HG03442 (cell line): ENCODE measurements around the gene NELFE.
"Not testable (repeated sequence)": the region's sequence is repeated elsewhere in the genome, so short reads cannot be mapped to it uniquely, and the experiment has no call there.

Source experiments
- ATAC-seq: cut with Tn5 transposase; IDR thresholded peaks from one replicate; pipeline ENCODE4 v1.9.1; 2021; ENCODE audit warnings: mild to moderate bottlenecking, moderate library complexity; ENCODE audit not compliant: unreplicated experiment

NELFE gene

DNA sequence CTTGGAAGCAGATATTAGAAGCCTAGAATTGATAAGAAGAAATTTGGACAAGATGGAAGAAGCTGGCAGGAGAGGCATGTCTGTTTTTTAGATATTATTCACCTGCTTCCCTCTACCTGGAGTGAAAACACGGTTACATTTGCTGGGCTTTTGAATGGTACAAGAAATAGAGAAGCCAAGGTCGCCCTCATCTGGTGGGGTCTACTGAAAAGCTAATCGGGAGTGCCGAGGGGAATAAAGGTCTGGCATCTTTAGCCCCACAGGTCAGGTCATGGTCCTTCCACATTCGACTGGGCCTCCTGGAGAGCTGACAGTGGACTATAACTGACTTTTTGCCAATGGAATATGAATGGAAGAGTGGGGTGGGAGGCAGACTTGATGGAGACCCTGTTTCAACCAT, 35.8 kb downstream of the NELFE start:
- no peak for ATAC-seq

DNA sequence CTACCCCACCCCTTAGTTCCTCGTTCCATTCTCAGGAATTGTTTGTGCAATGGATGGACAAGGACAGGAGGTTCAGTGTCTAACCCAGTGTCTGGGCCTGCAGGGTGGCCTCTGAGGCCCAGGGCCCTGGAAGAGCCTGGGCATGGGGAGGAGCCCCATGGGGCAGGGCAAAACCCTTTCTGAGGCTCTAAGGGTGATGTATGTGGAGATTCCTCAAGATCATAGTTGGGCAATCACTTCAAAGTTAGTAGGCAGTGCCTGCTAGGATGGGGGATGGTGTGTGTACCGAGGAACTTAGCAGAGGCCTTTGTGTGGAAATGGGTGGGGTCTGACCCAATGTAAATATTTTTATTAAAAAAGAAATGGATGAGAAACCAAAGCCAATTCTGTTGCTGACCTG, 38.0 kb downstream of the NELFE start:
- no peak for ATAC-seq

DNA sequence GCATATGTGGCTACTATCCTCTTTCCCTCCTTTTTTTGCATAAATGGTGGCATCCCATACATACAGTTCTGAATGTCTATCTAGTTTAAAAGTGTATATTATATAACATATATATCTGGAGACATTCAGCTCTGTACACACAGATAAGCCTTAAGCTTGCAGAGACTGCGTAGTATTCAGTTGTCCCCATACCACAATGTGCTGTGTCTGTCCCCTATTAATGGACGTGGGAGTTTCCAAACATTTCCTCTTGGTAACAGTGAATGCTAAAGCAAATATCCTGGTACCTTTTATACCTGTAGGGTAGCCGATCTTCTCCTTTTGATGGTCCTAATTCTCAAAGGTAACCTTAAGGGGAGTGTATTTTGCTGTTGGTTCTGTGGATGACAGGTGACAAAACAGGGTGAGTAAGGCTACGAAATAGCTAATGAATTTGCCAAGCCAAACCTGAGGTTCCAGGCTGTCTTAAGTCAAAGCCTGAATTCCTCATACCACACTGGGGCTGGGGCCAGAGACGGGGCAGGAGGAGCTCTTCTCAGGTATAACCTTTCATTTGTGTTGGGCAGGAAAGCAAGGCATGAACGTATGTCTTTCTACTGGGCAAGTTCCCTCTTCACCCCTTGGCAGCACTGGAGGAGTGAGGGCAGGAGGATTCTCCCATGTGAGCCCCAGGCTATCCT, 39.0 kb downstream of the NELFE start:
- no peak for ATAC-seq

DNA sequence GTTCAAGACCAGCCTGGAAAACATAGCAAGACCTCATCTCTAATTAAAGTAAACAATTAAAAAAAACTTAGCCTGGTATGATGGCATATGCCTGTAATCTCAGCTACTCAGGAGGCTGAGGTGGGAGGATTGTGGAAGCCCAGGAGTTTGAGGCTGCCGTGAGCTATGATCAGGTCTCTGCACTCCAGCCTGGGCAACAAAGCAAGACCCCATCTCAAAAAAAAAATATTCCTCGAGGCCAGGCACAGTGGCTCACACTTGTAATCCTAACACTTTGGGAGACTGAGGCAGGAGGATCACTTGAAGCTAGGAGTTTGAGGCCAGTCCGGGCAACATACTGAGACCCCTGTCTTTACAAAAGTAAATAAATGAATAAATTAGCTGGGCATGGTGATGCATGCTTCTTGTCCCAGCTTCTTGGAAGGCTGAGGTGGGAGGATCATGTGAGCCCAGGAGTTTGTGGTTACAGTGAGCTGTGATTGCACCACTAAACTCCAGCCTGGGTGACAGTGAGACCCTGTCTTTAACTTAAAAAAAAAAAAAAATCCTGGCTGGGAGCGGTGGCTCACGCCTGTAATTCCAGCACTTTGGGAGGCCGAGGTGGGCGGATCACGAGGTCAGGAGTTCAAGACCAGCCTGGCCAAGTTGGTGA, 40.6 kb downstream of the NELFE start:
- ATAC-seq: no peak

DNA sequence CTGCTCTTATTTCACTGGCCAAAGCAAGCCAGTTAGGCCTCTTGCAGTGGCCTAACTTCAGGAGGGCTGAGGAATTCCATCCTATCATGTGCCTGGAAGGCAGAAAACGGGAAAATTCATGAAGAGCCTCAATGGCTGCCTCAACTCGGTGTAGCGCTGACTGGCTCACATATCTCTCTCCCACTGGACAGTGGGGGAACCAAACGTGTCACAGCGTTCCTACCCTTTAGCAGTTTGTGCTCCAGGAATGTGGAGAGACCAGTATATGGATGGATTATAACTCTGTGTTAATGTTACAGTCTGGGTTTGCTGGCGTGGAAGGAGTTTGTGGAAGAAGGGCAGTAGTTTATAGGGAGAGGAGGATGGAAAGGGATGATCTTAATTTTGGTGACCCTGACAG, 43.0 kb downstream of the NELFE start:
- ATAC-seq: no peak

DNA sequence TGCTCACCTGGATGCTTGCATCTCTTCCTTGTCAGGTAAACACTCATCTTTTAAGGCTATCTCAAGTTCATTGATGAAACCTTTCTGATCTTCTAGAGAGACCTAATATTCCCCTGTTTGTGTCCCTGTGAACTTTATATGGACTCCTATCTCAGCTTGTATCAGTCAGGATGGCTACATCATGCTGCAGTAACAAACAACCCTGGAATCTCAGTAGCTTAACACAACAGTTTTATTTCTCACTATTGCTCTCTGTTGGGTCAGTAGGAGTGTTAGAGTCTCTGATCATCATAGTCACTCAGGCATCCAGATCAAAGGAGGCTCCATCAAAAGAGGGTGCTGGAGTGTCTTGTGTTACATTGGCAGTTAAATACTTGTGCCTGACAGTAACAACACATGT, 43.4 kb downstream of the NELFE start:
- ATAC-seq: no peak

DNA sequence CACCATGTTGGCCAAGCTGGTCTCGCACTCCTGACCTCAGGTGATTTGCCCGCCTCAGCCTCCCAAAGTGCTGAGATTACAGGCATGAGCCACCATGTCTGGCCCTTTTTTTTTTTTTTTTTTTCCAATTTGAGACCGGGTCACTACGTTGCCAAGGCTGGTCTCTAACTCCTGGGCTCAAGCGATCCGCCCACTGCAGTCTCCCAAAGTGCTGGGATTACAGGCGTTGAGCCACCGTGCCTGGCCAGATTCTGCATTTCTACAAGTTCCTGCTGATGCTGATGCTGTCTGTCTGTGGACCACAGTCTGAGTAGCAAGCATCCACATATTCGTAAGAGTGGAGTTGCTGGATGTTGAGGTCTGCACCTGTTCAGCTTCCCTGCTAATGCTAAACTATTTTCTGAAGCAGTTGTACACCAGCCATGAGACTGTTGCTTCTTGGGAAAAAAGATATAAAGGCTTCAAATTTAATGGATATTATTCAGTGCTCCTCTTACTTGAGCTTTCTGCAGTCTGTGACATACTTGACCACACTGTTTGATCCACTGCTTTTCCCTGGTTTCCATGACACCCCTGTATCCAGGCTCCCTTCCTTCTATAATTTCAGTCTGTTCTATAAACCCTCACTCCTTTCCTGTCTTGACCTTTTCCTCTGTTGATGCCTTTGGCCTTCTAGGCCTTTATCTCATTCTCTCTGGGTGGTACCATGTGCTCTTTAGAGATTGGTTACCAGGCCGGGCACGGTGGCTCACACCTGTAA, 46.8 kb downstream of the NELFE start:
- ATAC-seq: no peak

DNA sequence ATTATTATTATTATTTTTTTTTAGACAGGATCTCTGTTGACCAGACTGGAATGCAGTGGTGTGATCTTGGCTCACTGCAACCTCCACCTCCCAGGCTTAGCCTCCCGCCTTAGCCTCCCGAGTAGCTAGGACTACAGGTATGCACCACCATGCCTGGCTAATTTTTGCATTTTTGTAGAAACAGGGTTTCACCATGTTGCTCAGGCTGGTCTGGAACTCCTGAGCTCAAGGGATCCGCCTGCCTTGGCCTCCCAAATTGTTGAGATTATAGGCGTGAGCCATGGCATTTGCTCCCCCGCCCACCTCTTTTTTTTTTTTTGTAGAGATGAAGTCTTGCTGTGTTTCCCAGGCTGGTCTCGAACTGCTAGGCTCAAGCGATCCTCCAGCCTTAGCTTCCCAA, 49.5 kb downstream of the NELFE start:
- ATAC-seq: not testable (repeated sequence)

DNA sequence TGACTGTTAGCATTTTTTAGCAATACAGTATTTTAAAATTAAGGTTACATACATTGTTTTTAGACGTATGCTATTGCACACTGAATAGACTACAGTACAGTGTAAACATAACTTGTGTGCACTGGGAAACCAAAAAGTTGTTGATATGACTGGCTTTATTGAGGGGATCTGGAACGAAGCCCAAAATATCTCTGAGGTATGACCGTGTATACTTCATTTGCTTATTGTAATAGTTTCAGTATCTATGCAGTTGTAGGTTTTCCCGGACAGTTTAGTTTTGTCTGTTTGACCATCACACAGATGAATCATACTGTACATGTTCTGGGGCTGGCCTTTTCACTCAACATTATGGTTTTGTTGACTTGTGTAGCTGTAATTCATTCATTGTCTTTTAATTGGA, 50.0 kb downstream of the NELFE start:
- ATAC-seq: no peak

DNA sequence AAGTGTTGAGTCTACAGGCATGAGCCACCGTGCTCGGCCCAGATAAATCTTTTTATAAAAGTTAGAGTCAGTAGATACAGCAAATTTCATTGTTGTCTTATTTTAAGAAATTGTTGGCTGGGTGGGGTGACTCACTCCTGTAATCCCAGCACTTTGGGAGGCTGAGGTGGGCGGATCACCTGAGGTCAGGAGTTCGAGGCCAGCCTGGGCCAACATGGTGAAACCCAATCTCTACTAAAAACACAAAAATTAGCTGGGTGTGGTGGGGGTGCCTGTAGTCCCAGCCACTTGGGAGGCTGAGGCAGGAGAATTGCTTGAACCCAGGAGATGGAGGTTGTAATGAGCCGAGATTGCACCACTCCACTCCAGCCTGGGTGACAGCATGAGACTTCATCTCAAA, 50.5 kb downstream of the NELFE start:
- not testable (repeated sequence) for ATAC-seq

DNA sequence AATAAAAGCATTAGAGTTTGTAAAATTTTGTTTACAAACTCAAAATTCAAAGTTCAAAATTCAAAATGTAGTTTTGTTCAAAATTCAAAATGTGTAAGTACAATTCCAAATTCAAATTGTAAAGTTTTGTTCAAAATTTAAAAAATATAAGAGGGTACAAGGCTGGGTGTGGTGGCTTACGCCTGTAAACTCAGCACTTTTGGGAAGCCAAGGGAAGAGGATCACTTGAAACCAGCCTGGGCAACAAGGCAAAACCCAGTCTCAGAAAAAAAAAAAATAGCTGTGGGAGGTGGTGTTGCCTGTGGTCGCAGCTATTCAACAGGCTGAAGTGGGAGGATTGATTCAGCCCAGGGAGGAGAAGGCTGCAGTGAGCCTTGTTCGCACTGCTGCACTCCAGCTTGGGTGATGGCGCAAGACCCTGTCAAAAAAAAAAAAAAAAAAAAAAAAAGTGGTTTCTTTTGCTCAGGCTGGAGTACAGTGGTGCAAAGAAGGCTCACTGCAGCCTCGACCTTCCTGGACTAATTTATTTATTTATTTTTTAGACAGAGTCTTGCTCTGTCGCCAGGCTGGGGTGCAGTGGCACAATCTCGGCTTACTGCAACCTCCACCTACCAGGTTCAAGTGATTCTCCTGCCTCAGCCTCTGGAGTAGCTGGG, 51.5 kb downstream of the NELFE start:
- ATAC-seq: no peak

DNA sequence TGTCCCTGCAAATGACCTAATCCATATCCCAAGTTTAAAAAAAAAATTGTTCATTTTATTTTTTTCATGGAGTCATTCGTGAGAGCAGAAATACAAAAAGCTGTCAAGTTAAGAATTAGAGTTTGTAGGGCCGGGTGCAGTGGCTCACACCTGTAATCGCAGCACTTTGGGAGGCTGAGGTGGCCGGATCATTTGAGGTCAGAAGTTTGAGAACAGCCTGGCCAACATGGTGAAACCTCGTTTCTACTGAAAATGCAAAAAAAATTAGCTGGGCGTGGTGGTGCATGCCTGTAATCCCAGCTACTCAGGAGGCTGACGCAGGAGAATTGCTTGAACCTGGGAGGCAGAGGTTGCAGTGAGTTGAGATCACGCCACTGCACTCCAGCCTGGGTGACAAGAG, 52.0 kb downstream of the NELFE start:
- ATAC-seq: not testable (repeated sequence)

DNA sequence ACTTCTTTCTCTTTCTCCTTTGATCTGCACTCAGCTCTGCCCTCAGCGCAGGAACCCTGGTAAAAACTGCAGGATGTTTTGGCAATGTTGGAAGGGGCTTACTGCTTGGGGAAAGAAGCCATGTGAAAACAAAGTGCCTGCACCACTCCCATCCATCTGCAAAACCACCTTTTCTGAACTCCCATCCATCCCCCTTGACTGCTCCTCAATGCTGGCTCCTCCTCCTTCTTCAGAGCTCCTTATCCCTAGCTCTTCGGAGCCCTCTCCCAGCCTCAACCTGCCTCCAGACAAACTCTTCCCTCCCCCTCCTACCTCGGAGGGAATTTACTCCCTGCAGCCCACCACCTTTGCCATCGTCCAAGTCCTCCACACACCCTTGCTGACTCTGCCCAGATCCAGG, 52.6 kb downstream of the NELFE start:
- ATAC-seq: no peak

DNA sequence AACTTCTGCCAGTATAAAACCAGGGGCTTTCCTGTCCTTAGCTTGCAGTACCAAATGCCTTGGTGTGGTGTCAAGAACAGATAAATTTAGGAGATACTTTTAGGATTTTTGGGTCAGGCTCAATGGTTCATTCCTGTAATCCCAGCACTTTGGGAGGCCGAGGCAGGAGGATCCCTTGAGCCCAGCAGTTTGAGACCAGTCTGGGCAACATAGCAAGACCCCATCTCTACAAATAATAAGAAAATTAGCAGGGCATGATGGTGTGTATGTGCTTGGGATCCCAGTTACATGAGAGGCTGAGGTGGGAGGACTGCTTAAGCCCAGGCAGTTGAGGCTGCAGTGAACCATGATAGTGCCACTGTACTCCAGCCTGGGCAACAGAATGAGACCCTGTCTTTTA, 53.7 kb downstream of the NELFE start:
- ATAC-seq: no peak

DNA sequence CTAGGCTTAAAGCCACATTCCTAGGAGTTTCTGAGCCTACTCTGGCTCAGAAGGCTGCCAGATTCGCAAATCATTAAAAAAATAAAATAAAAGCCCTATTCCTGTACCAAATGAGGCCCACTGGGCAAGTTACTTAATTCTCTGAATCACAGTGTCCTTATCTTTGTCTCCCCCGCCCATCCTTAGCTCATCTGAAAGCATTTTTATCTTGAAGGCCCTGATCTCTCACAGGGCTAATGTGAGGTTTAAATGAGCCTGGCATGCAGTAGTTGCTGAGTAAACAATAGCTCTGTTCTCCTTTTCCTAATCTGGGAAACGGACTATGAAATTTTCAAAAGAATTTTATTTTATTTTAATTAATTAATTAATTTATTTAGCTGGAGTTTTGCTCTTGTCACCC, 54.8 kb downstream of the NELFE start:
- ATAC-seq: no peak
